Neuron (in vitro differentiated cells): ENCODE results near the gene UGGT1.

Experiments used
- H2AFZ ChIP-seq: one replicate; pipeline ENCODE4 v1.6.1; 2013; ENCODE audit warnings: low read depth, mild to moderate bottlenecking, inconsistent platforms, low read length, moderate library complexity
- H3K27me3 ChIP-seq: one replicate; pipeline ENCODE4 v1.6.1; 2013; ENCODE audit warnings: low read length; ENCODE audit not compliant: insufficient read depth
- H3K36me3 ChIP-seq: one replicate; pipeline ENCODE4 v1.6.1; 2013; ENCODE audit warnings: low read length; ENCODE audit not compliant: insufficient read depth
- H3K4me1 ChIP-seq: one replicate; pipeline ENCODE4 v1.6.1; 2013; ENCODE audit warnings: low read length; ENCODE audit not compliant: insufficient read depth
- H3K4me3 ChIP-seq: 2 replicates; pipeline ENCODE4 v1.5.1; 2013; ENCODE audit warnings: mild to moderate bottlenecking, low read length, moderate library complexity
- H3K9me3 ChIP-seq: one replicate; pipeline ENCODE4 v1.6.1; 2013; ENCODE audit warnings: low read length

The UGGT1 gene

GRCh38 chr2:128227862-128228261 is 136.9 kb downstream of the UGGT1 start:
- no peak overlapping the region for H3K4me3 ChIP-seq

GRCh38 chr2:128228894-128229293 is 137.9 kb downstream of the UGGT1 start:
- no peak overlapping the region for H2AFZ ChIP-seq
- no peaks in the 10 kb centered on the region for H3K9me3 ChIP-seq
- H3K27me3 ChIP-seq: no peaks in the 10 kb centered on the region
- H3K36me3 ChIP-seq: no peaks in the 10 kb centered on the region
- H3K4me1 ChIP-seq: no peaks in the 10 kb centered on the region
- no peak overlapping the region for H3K4me3 ChIP-seq

More at GRCh38 chr2:128227862-128228261, 136.9 kb downstream of the UGGT1 start:
- no peaks in the 10 kb centered on the region for H3K27me3 ChIP-seq
- H2AFZ ChIP-seq: no peak overlapping the region
- H3K36me3 ChIP-seq: no peaks in the 10 kb centered on the region
- no peaks in the 10 kb centered on the region for H3K9me3 ChIP-seq
- H3K4me1 ChIP-seq: no peaks in the 10 kb centered on the region

GRCh38 chr2:128232965-128233789 is 142.2 kb downstream of the UGGT1 start:
- H3K4me3 ChIP-seq: peak overlapping the region; percentile 62
- H3K27me3 ChIP-seq: no peaks in the 10 kb centered on the region
- no peaks in the 10 kb centered on the region for H3K9me3 ChIP-seq

GRCh38 chr2:128233790-128234395 is 142.9 kb downstream of the UGGT1 start:
- Histone ChIP-seq H3K27me3 (no peaks in the 10 kb centered on the region), H3K36me3 (no peaks in the 10 kb centered on the region), H3K9me3 (no peaks in the 10 kb centered on the region), H3K4me3 (peak overlapping the region; percentile 62), H3K4me1 (no peaks in the 10 kb centered on the region), H2AFZ (no peak overlapping the region)

More at GRCh38 chr2:128232965-128233789, 142.2 kb downstream of the UGGT1 start:
- Histone ChIP-seq H2AFZ (peak overlapping the region; percentile 88), H3K4me1 (no peaks in the 10 kb centered on the region), H3K36me3 (no peaks in the 10 kb centered on the region)

- H3K27me3 ChIP-seq: no peaks in the 10 kb centered on the region
- H2AFZ ChIP-seq: no peak overlapping the region
- no peak overlapping the region for H3K4me3 ChIP-seq
- H3K9me3 ChIP-seq: no peaks in the 10 kb centered on the region
- H3K4me1 ChIP-seq: no peaks in the 10 kb centered on the region
- H3K36me3 ChIP-seq: no peaks in the 10 kb centered on the region
These were observed 143.6 kb downstream of the UGGT1 start for GRCh38 chr2:128234613-128235012.

- Histone ChIP-seq H3K9me3 (no peaks in the 10 kb centered on the region), H3K4me3 (no peak overlapping the region), H2AFZ (no peak overlapping the region), H3K27me3 (no peaks in the 10 kb centered on the region), H3K4me1 (no peaks in the 10 kb centered on the region), H3K36me3 (no peaks in the 10 kb centered on the region)
These were observed 144.6 kb downstream of the UGGT1 start for GRCh38 chr2:128235581-128235980.

- Histone ChIP-seq H3K36me3 (no peaks in the 10 kb centered on the region), H3K4me1 (no peaks in the 10 kb centered on the region), H3K27me3 (no peaks in the 10 kb centered on the region), H2AFZ (no peak overlapping the region), H3K4me3 (no peak overlapping the region), H3K9me3 (no peaks in the 10 kb centered on the region)
These were observed 145.6 kb downstream of the UGGT1 start for GRCh38 chr2:128236491-128237035.

GRCh38 chr2:128237081-128237534 is 146.1 kb downstream of the UGGT1 start:
- Histone ChIP-seq H3K9me3 (no peaks in the 10 kb centered on the region), H3K27me3 (no peaks in the 10 kb centered on the region), H3K36me3 (no peaks in the 10 kb centered on the region), H3K4me3 (no peak overlapping the region), H3K4me1 (no peaks in the 10 kb centered on the region), H2AFZ (no peak overlapping the region)

- Histone ChIP-seq H3K4me3 (no peak overlapping the region), H3K9me3 (no peaks in the 10 kb centered on the region), H2AFZ (no peak overlapping the region), H3K36me3 (no peaks in the 10 kb centered on the region), H3K27me3 (no peaks in the 10 kb centered on the region), H3K4me1 (no peaks in the 10 kb centered on the region)
These were observed 147.1 kb downstream of the UGGT1 start for GRCh38 chr2:128237911-128238697.

GRCh38 chr2:128241896-128242295 is 150.9 kb downstream of the UGGT1 start:
- H3K27me3 ChIP-seq: no peaks in the 10 kb centered on the region
- no peaks in the 10 kb centered on the region for H3K36me3 ChIP-seq
- H2AFZ ChIP-seq: no peak overlapping the region
- H3K4me1 ChIP-seq: no peaks in the 10 kb centered on the region
- no peaks in the 10 kb centered on the region for H3K9me3 ChIP-seq
- no peak overlapping the region for H3K4me3 ChIP-seq
